ENCODE measurements around the gene ERI3.

The ERI3 gene

GRCh38 chr1:44261962-44262361, 93.1 kb downstream of the ERI3 start:
- Histone ChIP-seq H3K36me3 (ENCODE audit: control insufficient read depth, insufficient read depth, low read length) (no peaks in the 10 kb centered on the region), H3K27me3 (ENCODE audit: control insufficient read depth, insufficient read depth, low read length) (no peaks in the 10 kb centered on the region), H3K9me3 (ENCODE audit: control insufficient read depth, insufficient read depth, low read length) (no peaks in the 10 kb centered on the region), H3K4me3 (ENCODE audit: low read length) (no peak overlapping the region), H3K27ac (ENCODE audit: low read length) (no peak overlapping the region), H3K4me1 (ENCODE audit: control insufficient read depth, insufficient read depth, low read length) (peaks cover 13% of the 10 kb centered on the region)
- DNase-seq (ENCODE audit: low read depth, low spot score): no peak
- WGBS (ENCODE audit: insufficient coverage, insufficient read length): no CpG with 5 or more reads among the region's 5 CpGs

GRCh38 chr1:44261171-44261817, 93.8 kb downstream of the ERI3 start:
- H3K4me3 ChIP-seq (ENCODE audit: low read length): no peak overlapping the region
- peaks cover 14% of the 10 kb centered on the region for H3K4me1 ChIP-seq (ENCODE audit: control insufficient read depth, insufficient read depth, low read length)
- no peaks in the 10 kb centered on the region for H3K9me3 ChIP-seq (ENCODE audit: control insufficient read depth, insufficient read depth, low read length)
- H3K27me3 ChIP-seq (ENCODE audit: control insufficient read depth, insufficient read depth, low read length): no peaks in the 10 kb centered on the region
- 100% methylated on average over 1 of the region's 27 CpGs for WGBS (ENCODE audit: insufficient coverage, insufficient read length)
- peak; percentile 20 for DNase-seq (ENCODE audit: low read depth, low spot score)
- H3K36me3 ChIP-seq (ENCODE audit: control insufficient read depth, insufficient read depth, low read length): 0 out of 2 replicates have a peak, but pooled peaks cover 2% of the 10 kb centered on the region
- H3K27ac ChIP-seq (ENCODE audit: low read length): no peak overlapping the region

GRCh38 chr1:44260792-44261170, 94.3 kb downstream of the ERI3 start:
- no peak overlapping the region for H3K4me3 ChIP-seq (ENCODE audit: low read length)
- no peaks in the 10 kb centered on the region for H3K27me3 ChIP-seq (ENCODE audit: control insufficient read depth, insufficient read depth, low read length)
- H3K36me3 ChIP-seq (ENCODE audit: control insufficient read depth, insufficient read depth, low read length): 0 out of 2 replicates have a peak, but pooled peaks cover 2% of the 10 kb centered on the region
- H3K4me1 ChIP-seq (ENCODE audit: control insufficient read depth, insufficient read depth, low read length): peaks cover 14% of the 10 kb centered on the region
- H3K9me3 ChIP-seq (ENCODE audit: control insufficient read depth, insufficient read depth, low read length): no peaks in the 10 kb centered on the region
- DNase-seq (ENCODE audit: low read depth, low spot score): no peak
- no peak overlapping the region for H3K27ac ChIP-seq (ENCODE audit: low read length)
- no CpG with 5 or more reads among the region's 4 CpGs for WGBS (ENCODE audit: insufficient coverage, insufficient read length)

GRCh38 chr1:44259090-44259489, 96.0 kb downstream of the ERI3 start:
- Histone ChIP-seq H3K4me1 (ENCODE audit: control insufficient read depth, insufficient read depth, low read length) (peaks cover 14% of the 10 kb centered on the region), H3K9me3 (ENCODE audit: control insufficient read depth, insufficient read depth, low read length) (no peaks in the 10 kb centered on the region), H3K27me3 (ENCODE audit: control insufficient read depth, insufficient read depth, low read length) (no peaks in the 10 kb centered on the region), H3K36me3 (ENCODE audit: control insufficient read depth, insufficient read depth, low read length) (0 out of 2 replicates have a peak, but pooled peaks cover 2% of the 10 kb centered on the region), H3K27ac (ENCODE audit: low read length) (no peak overlapping the region), H3K4me3 (ENCODE audit: low read length) (no peak overlapping the region)
- no CpG with 5 or more reads among the region's 2 CpGs for WGBS (ENCODE audit: insufficient coverage, insufficient read length)
- no peak for DNase-seq (ENCODE audit: low read depth, low spot score)

GRCh38 chr1:44256762-44257554, 98.1 kb downstream of the ERI3 start:
- Histone ChIP-seq H3K4me1 (ENCODE audit: control insufficient read depth, insufficient read depth, low read length) (peaks cover 13% of the 10 kb centered on the region), H3K27me3 (ENCODE audit: control insufficient read depth, insufficient read depth, low read length) (no peaks in the 10 kb centered on the region), H3K4me3 (ENCODE audit: low read length) (no peak overlapping the region; the same call in 1 of the 2 replicates), H3K36me3 (ENCODE audit: control insufficient read depth, insufficient read depth, low read length) (0 out of 2 replicates have a peak, but pooled peaks cover 2% of the 10 kb centered on the region), H3K27ac (ENCODE audit: low read length) (no peak overlapping the region), H3K9me3 (ENCODE audit: control insufficient read depth, insufficient read depth, low read length) (no peaks in the 10 kb centered on the region)
- WGBS (ENCODE audit: insufficient coverage, insufficient read length): no CpG with 5 or more reads among the region's 10 CpGs
- no peak for DNase-seq (ENCODE audit: low read depth, low spot score)

GRCh38 chr1:44254392-44254910, 100.6 kb downstream of the ERI3 start:
- no peaks in the 10 kb centered on the region for H3K9me3 ChIP-seq (ENCODE audit: control insufficient read depth, insufficient read depth, low read length)
- no peak overlapping the region for H3K27ac ChIP-seq (ENCODE audit: low read length)
- H3K27me3 ChIP-seq (ENCODE audit: control insufficient read depth, insufficient read depth, low read length): no peaks in the 10 kb centered on the region
- 0 out of 2 replicates have a peak, but pooled peaks cover 2% of the 10 kb centered on the region for H3K36me3 ChIP-seq (ENCODE audit: control insufficient read depth, insufficient read depth, low read length)
- H3K4me1 ChIP-seq (ENCODE audit: control insufficient read depth, insufficient read depth, low read length): 0 out of 2 replicates have a peak, but pooled peaks cover 7% of the 10 kb centered on the region
- DNase-seq (ENCODE audit: low read depth, low spot score): no peak
- WGBS (ENCODE audit: insufficient coverage, insufficient read length): no CpG with 5 or more reads among the region's 4 CpGs
- no peak overlapping the region for H3K4me3 ChIP-seq (ENCODE audit: low read length)

GRCh38 chr1:44251989-44252671, 102.9 kb downstream of the ERI3 start:
- Histone ChIP-seq H3K36me3 (ENCODE audit: control insufficient read depth, insufficient read depth, low read length) (0 out of 2 replicates have a peak, but pooled peaks cover 2% of the 10 kb centered on the region), H3K4me3 (ENCODE audit: low read length) (no peak overlapping the region), H3K27me3 (ENCODE audit: control insufficient read depth, insufficient read depth, low read length) (no peaks in the 10 kb centered on the region), H3K9me3 (ENCODE audit: control insufficient read depth, insufficient read depth, low read length) (no peaks in the 10 kb centered on the region), H3K27ac (ENCODE audit: low read length) (no peak overlapping the region), H3K4me1 (ENCODE audit: control insufficient read depth, insufficient read depth, low read length) (0 out of 2 replicates have a peak, but pooled peaks cover 1% of the 10 kb centered on the region)
- no CpG with 5 or more reads among the region's 23 CpGs for WGBS (ENCODE audit: insufficient coverage, insufficient read length)
- no peak for DNase-seq (ENCODE audit: low read depth, low spot score)

DNA sequence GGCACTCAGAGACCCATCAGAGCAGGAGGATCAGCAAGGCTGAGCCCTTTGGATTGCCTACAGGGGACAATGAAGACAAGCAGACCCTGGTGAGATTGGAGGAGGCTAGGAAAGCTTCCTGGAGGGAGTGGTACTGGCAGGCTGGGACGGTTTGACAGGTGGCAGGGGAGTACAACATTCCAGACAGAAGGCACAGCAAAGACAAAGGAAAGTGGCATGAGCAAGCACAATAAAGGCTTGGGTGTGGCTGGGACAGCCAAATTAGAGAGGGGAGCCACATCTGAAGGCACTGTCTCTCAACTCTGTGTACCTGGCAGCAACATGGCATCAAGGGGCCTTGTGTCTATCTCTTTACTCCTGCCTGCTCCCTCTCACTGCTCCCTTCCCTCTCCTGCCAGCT, 103.6 kb downstream of the ERI3 start:
- H3K27ac ChIP-seq (ENCODE audit: low read length): no peak overlapping the region
- H3K27me3 ChIP-seq (ENCODE audit: control insufficient read depth, insufficient read depth, low read length): no peaks in the 10 kb centered on the region
- no peak overlapping the region for H3K4me3 ChIP-seq (ENCODE audit: low read length)
- no CpG with 5 or more reads among the region's 1 CpG for WGBS (ENCODE audit: insufficient coverage, insufficient read length)
- H3K36me3 ChIP-seq (ENCODE audit: control insufficient read depth, insufficient read depth, low read length): 0 out of 2 replicates have a peak, but pooled peaks cover 2% of the 10 kb centered on the region
- H3K4me1 ChIP-seq (ENCODE audit: control insufficient read depth, insufficient read depth, low read length): 0 out of 2 replicates have a peak, but pooled peaks cover under 1% of the 10 kb centered on the region
- DNase-seq (ENCODE audit: low read depth, low spot score): no peak
- H3K9me3 ChIP-seq (ENCODE audit: control insufficient read depth, insufficient read depth, low read length): no peaks in the 10 kb centered on the region

- H3K27me3 ChIP-seq (ENCODE audit: control insufficient read depth, insufficient read depth, low read length): no peaks in the 10 kb centered on the region
- no peak overlapping the region for H3K27ac ChIP-seq (ENCODE audit: low read length)
- no peaks in the 10 kb centered on the region for H3K4me1 ChIP-seq (ENCODE audit: control insufficient read depth, insufficient read depth, low read length)
- H3K9me3 ChIP-seq (ENCODE audit: control insufficient read depth, insufficient read depth, low read length): no peaks in the 10 kb centered on the region
- no peak for DNase-seq (ENCODE audit: low read depth, low spot score)
- no peak overlapping the region for H3K4me3 ChIP-seq (ENCODE audit: low read length)
- no peaks in the 10 kb centered on the region for H3K36me3 ChIP-seq (ENCODE audit: control insufficient read depth, insufficient read depth, low read length)
- WGBS (ENCODE audit: insufficient coverage, insufficient read length): no CpG with 5 or more reads among the region's 33 CpGs
Observed at GRCh38 chr1:44250068-44250781, 104.8 kb downstream of the ERI3 start.

Data from iPS DF 6.9 (cell line).